Measurements from ENCODE around the gene ACTR1B.
"Not testable (repeated sequence)": the region's sequence is repeated elsewhere in the genome, so short reads cannot be mapped to it uniquely, and the experiment has no call there.

Gene ACTR1B

GRCh38 chr2:97688062-97688827, 24.4 kb upstream of the ACTR1B start:
- Histone ChIP-seq H3K4me1 (ENCODE audit: control insufficient read depth in 2 of 2, insufficient read depth in 1 of 2, low read depth in 1 of 2, low read length in 2 of 2) (peaks cover 0 to 2% of the 10 kb centered on the region in 2 donors), H3K9ac (ENCODE audit: low read depth, low read length, poor library complexity) (no peak overlapping the region), H3K27ac (replicated peaks; ENCODE audit: low read length) (no peak overlapping the region), H2AK5ac (ENCODE audit: low read depth, low read length) (no peak overlapping the region), H3K9me3 (replicated peaks in 1 of 2; ENCODE audit: control insufficient read depth in 2 of 2, insufficient read depth in 1 of 2, low read depth in 1 of 2, low read length in 2 of 2) (peaks cover 0 to 2% of the 10 kb centered on the region in 2 donors), H3K4me2 (ENCODE audit: insufficient read depth, low read length, poor library complexity, severe bottlenecking) (no peak overlapping the region), H3K79me1 (ENCODE audit: low read depth, low read length) (no peaks in the 10 kb centered on the region), H2BK12ac (ENCODE audit: low read length) (no peak overlapping the region), H3K36me3 (replicated peaks in 1 of 2; ENCODE audit: control insufficient read depth in 2 of 2, insufficient read depth in 2 of 2, low read length in 2 of 2) (no peaks in the 10 kb centered on the region), H4K8ac (ENCODE audit: low read depth, low read length) (no peak overlapping the region), H2BK5ac (ENCODE audit: low read length) (no peak overlapping the region), H3K4me3 (ENCODE audit: low read length in 2 of 2) (no peak overlapping the region), H3K23ac (ENCODE audit: low read depth, low read length, poor library complexity) (no peak overlapping the region), H2BK120ac (ENCODE audit: low read depth, low read length) (no peak overlapping the region), H3K18ac (ENCODE audit: low read length) (no peak overlapping the region), H2BK15ac (ENCODE audit: low read length) (no peak overlapping the region), H4K91ac (ENCODE audit: low read depth, low read length, poor library complexity) (no peak overlapping the region), H3K27me3 (ENCODE audit: control insufficient read depth in 3 of 3, insufficient read depth in 3 of 3, low read depth in 1 of 3, low read length in 3 of 3) (no peaks in the 10 kb centered on the region), H3K4ac (ENCODE audit: low read length) (no peak overlapping the region), H2AFZ (ENCODE audit: low read length) (no peak overlapping the region), H3K14ac (ENCODE audit: low read length) (no peak overlapping the region)
- WGBS, 2 donors (ENCODE audit: extremely low coverage in 2 of 2, insufficient read length in 2 of 2, insufficient replicate concordance in 1 of 2) = no CpG with 5 or more reads among the region's 11 CpGs
- DNase-seq (ENCODE audit: low spot score) = no peak

GRCh38 chr2:97687235-97687634, 23.4 kb upstream of the ACTR1B start:
- no CpG with 5 or more reads among the region's 3 CpGs for WGBS, 2 donors (ENCODE audit: extremely low coverage in 2 of 2, insufficient read length in 2 of 2, insufficient replicate concordance in 1 of 2)
- H3K18ac ChIP-seq (ENCODE audit: low read length); H3K36me3 ChIP-seq (replicated peaks in 1 of 2; ENCODE audit: control insufficient read depth in 2 of 2, insufficient read depth in 2 of 2, low read length in 2 of 2); H2BK15ac ChIP-seq (ENCODE audit: low read length); H3K4me3 ChIP-seq (ENCODE audit: low read length in 2 of 2); H3K4me2 ChIP-seq (ENCODE audit: insufficient read depth, low read length, poor library complexity, severe bottlenecking); H2BK12ac ChIP-seq (ENCODE audit: low read length); H4K91ac ChIP-seq (ENCODE audit: low read depth, low read length, poor library complexity); H3K9ac ChIP-seq (ENCODE audit: low read depth, low read length, poor library complexity); H2BK5ac ChIP-seq (ENCODE audit: low read length); H4K8ac ChIP-seq (ENCODE audit: low read depth, low read length); H2AK5ac ChIP-seq (ENCODE audit: low read depth, low read length); H3K79me1 ChIP-seq (ENCODE audit: low read depth, low read length); H3K27ac ChIP-seq (replicated peaks; ENCODE audit: low read length); H2BK120ac ChIP-seq (ENCODE audit: low read depth, low read length); H3K4ac ChIP-seq (ENCODE audit: low read length); H3K27me3 ChIP-seq (ENCODE audit: control insufficient read depth in 3 of 3, insufficient read depth in 3 of 3, low read depth in 1 of 3, low read length in 3 of 3); DNase-seq (ENCODE audit: low spot score); H3K23ac ChIP-seq (ENCODE audit: low read depth, low read length, poor library complexity); H3K4me1 ChIP-seq (ENCODE audit: control insufficient read depth in 2 of 2, insufficient read depth in 1 of 2, low read depth in 1 of 2, low read length in 2 of 2); H2AFZ ChIP-seq (ENCODE audit: low read length); H3K14ac ChIP-seq (ENCODE audit: low read length); H3K9me3 ChIP-seq (replicated peaks in 1 of 2; ENCODE audit: control insufficient read depth in 2 of 2, insufficient read depth in 1 of 2, low read depth in 1 of 2, low read length in 2 of 2): not testable (repeated sequence)

GRCh38 chr2:97678298-97678697, 14.5 kb upstream of the ACTR1B start:
- no peak overlapping the region for H2BK12ac ChIP-seq (ENCODE audit: low read length)
- no peak for DNase-seq (ENCODE audit: low spot score)
- WGBS, 2 donors (ENCODE audit: extremely low coverage in 2 of 2, insufficient read length in 2 of 2, insufficient replicate concordance in 1 of 2) = no CpG with 5 or more reads among the region's 1 CpG
- H3K23ac ChIP-seq (ENCODE audit: low read depth, low read length, poor library complexity) = no peak overlapping the region
- no peak overlapping the region for H2BK5ac ChIP-seq (ENCODE audit: low read length)
- H3K4ac ChIP-seq (ENCODE audit: low read length) = no peak overlapping the region
- H2AFZ ChIP-seq (ENCODE audit: low read length) = no peak overlapping the region
- no peaks in the 10 kb centered on the region for H3K27me3 ChIP-seq (ENCODE audit: control insufficient read depth in 3 of 3, insufficient read depth in 3 of 3, low read depth in 1 of 3, low read length in 3 of 3)
- H3K27ac ChIP-seq (replicated peaks; ENCODE audit: low read length) = no peak overlapping the region
- no peak overlapping the region for H4K91ac ChIP-seq (ENCODE audit: low read depth, low read length, poor library complexity)
- H2BK120ac ChIP-seq (ENCODE audit: low read depth, low read length) = no peak overlapping the region
- no peaks in the 10 kb centered on the region for H3K79me1 ChIP-seq (ENCODE audit: low read depth, low read length)
- H3K14ac ChIP-seq (ENCODE audit: low read length) = no peak overlapping the region
- no peak overlapping the region for H2BK15ac ChIP-seq (ENCODE audit: low read length)
- H3K4me2 ChIP-seq (ENCODE audit: insufficient read depth, low read length, poor library complexity, severe bottlenecking) = no peak overlapping the region
- H3K36me3 ChIP-seq (replicated peaks in 1 of 2; ENCODE audit: control insufficient read depth in 2 of 2, insufficient read depth in 2 of 2, low read length in 2 of 2) = no peaks in the 10 kb centered on the region
- H3K4me3 ChIP-seq (ENCODE audit: low read length in 2 of 2) = no peak overlapping the region
- no peak overlapping the region for H3K9ac ChIP-seq (ENCODE audit: low read depth, low read length, poor library complexity)
- no peak overlapping the region for H2AK5ac ChIP-seq (ENCODE audit: low read depth, low read length)
- no peaks in the 10 kb centered on the region for H3K4me1 ChIP-seq (ENCODE audit: control insufficient read depth in 2 of 2, insufficient read depth in 1 of 2, low read depth in 1 of 2, low read length in 2 of 2)
- H4K8ac ChIP-seq (ENCODE audit: low read depth, low read length) = no peak overlapping the region
- no peak overlapping the region for H3K18ac ChIP-seq (ENCODE audit: low read length)
- no peaks in the 10 kb centered on the region for H3K9me3 ChIP-seq (replicated peaks in 1 of 2; ENCODE audit: control insufficient read depth in 2 of 2, insufficient read depth in 1 of 2, low read depth in 1 of 2, low read length in 2 of 2)

GRCh38 chr2:97677480-97677879, 13.6 kb upstream of the ACTR1B start:
- H3K27ac ChIP-seq (replicated peaks; ENCODE audit: low read length) = no peak overlapping the region
- no peak overlapping the region for H2AK5ac ChIP-seq (ENCODE audit: low read depth, low read length)
- H3K27me3 ChIP-seq (ENCODE audit: control insufficient read depth in 3 of 3, insufficient read depth in 3 of 3, low read depth in 1 of 3, low read length in 3 of 3) = no peaks in the 10 kb centered on the region
- H3K23ac ChIP-seq (ENCODE audit: low read depth, low read length, poor library complexity) = no peak overlapping the region
- no peak overlapping the region for H3K9ac ChIP-seq (ENCODE audit: low read depth, low read length, poor library complexity)
- no peak overlapping the region for H3K4me2 ChIP-seq (ENCODE audit: insufficient read depth, low read length, poor library complexity, severe bottlenecking)
- H3K4me1 ChIP-seq (ENCODE audit: control insufficient read depth in 2 of 2, insufficient read depth in 1 of 2, low read depth in 1 of 2, low read length in 2 of 2) = no peaks in the 10 kb centered on the region
- no peak overlapping the region for H2BK5ac ChIP-seq (ENCODE audit: low read length)
- H3K79me1 ChIP-seq (ENCODE audit: low read depth, low read length) = no peaks in the 10 kb centered on the region
- no peak overlapping the region for H3K4ac ChIP-seq (ENCODE audit: low read length)
- no peak for DNase-seq (ENCODE audit: low spot score)
- H4K8ac ChIP-seq (ENCODE audit: low read depth, low read length) = no peak overlapping the region
- H2BK15ac ChIP-seq (ENCODE audit: low read length) = no peak overlapping the region
- H2AFZ ChIP-seq (ENCODE audit: low read length) = no peak overlapping the region
- H3K36me3 ChIP-seq (replicated peaks in 1 of 2; ENCODE audit: control insufficient read depth in 2 of 2, insufficient read depth in 2 of 2, low read length in 2 of 2) = no peaks in the 10 kb centered on the region
- no peak overlapping the region for H4K91ac ChIP-seq (ENCODE audit: low read depth, low read length, poor library complexity)
- no peak overlapping the region for H3K14ac ChIP-seq (ENCODE audit: low read length)
- no CpG with 5 or more reads among the region's 2 CpGs for WGBS, 2 donors (ENCODE audit: extremely low coverage in 2 of 2, insufficient read length in 2 of 2, insufficient replicate concordance in 1 of 2)
- H3K4me3 ChIP-seq (ENCODE audit: low read length in 2 of 2) = no peak overlapping the region
- no peak overlapping the region for H3K18ac ChIP-seq (ENCODE audit: low read length)
- no peak overlapping the region for H2BK120ac ChIP-seq (ENCODE audit: low read depth, low read length)
- no peak overlapping the region for H2BK12ac ChIP-seq (ENCODE audit: low read length)
- no peaks in the 10 kb centered on the region for H3K9me3 ChIP-seq (replicated peaks in 1 of 2; ENCODE audit: control insufficient read depth in 2 of 2, insufficient read depth in 1 of 2, low read depth in 1 of 2, low read length in 2 of 2)
